ENCODE results near the gene BMP6.

GRCh38 chr6:7901056-7901455, 175.2 kb downstream of the BMP6 start:
- TF ChIP-seq POLR2A (IDR thresholded peaks at IDR 0.05) (no peak), CTCF (IDR thresholded peaks at IDR 0.05) (no peak), POLR2AphosphoS5 (IDR thresholded peaks at IDR 0.05) (no peak)
